ENCODE data around the gene POM121L2. TPM values are rescaled to one million over a fixed set of nuclear protein-coding genes. Genes with fewer than 3 reads are reported as not detected.

POM121L2 gene
- total RNA-seq, 1 donor from 2014 or later = not detected

- peaks cover 5% of the 10 kb centered on the region for H3K9me3 Mint-ChIP-seq
- H3K4me3 Mint-ChIP-seq = no peak overlapping the region
- intact Hi-C loops (cut with micrococcal nuclease) = no loop called here
- no peaks in the 10 kb centered on the region for H3K36me3 Mint-ChIP-seq (ENCODE audit: low read depth)
- TF ChIP-seq, protein P1, sequence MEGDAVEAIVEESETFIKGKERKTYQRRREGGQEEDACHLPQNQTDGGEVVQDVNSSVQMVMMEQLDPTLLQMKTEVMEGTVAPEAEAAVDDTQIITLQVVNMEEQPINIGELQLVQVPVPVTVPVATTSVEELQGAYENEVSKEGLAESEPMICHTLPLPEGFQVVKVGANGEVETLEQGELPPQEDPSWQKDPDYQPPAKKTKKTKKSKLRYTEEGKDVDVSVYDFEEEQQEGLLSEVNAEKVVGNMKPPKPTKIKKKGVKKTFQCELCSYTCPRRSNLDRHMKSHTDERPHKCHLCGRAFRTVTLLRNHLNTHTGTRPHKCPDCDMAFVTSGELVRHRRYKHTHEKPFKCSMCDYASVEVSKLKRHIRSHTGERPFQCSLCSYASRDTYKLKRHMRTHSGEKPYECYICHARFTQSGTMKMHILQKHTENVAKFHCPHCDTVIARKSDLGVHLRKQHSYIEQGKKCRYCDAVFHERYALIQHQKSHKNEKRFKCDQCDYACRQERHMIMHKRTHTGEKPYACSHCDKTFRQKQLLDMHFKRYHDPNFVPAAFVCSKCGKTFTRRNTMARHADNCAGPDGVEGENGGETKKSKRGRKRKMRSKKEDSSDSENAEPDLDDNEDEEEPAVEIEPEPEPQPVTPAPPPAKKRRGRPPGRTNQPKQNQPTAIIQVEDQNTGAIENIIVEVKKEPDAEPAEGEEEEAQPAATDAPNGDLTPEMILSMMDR (IDR thresholded peaks at IDR 0.05) = no peak
- ATAC-seq (ENCODE audit: low read depth) = no peak
- POLR2A ChIA-PET = interaction anchor here (0.7 kb wide), 1 partner anchor 186 kb away, joined by 3 read pairs; no protein-coding TSS in a partner anchor
- CTCF ChIA-PET = no interaction called here
- no peak for DNase-seq
- no peak overlapping the region for H3K27ac Mint-ChIP-seq
- peaks cover 8% of the 10 kb centered on the region for H3K4me1 Mint-ChIP-seq
- peaks cover 30% of the 10 kb centered on the region for H3K27me3 Mint-ChIP-seq
Observed at GRCh38 chr6:27334141-27334540, 22.1 kb upstream of the POM121L2 start.

GRCh38 chr6:27333642-27334040 lies 21.6 kb upstream of the POM121L2 start:
- Mint-ChIP-seq H3K27ac (no peak overlapping the region), H3K27me3 (peaks cover 30% of the 10 kb centered on the region), H3K4me3 (no peak overlapping the region), H3K36me3 (ENCODE audit: low read depth) (no peaks in the 10 kb centered on the region), H3K9me3 (peaks cover 5% of the 10 kb centered on the region), H3K4me1 (peaks cover 8% of the 10 kb centered on the region)
- intact Hi-C loops (cut with micrococcal nuclease) = no loop called here
- TF ChIP-seq, protein P1 (IDR thresholded peaks at IDR 0.05) = no peak
- no peak for DNase-seq
- ChIA-PET POLR2A (interaction anchor here (0.7 kb wide), 1 partner anchor 187 kb away, joined by 3 read pairs; no protein-coding TSS in a partner anchor), CTCF (interaction anchor here (0.7 kb wide), 1 partner anchor 1534 kb away, joined by 3 read pairs; no protein-coding TSS in a partner anchor)
- ATAC-seq (ENCODE audit: low read depth) = no peak

DNA sequence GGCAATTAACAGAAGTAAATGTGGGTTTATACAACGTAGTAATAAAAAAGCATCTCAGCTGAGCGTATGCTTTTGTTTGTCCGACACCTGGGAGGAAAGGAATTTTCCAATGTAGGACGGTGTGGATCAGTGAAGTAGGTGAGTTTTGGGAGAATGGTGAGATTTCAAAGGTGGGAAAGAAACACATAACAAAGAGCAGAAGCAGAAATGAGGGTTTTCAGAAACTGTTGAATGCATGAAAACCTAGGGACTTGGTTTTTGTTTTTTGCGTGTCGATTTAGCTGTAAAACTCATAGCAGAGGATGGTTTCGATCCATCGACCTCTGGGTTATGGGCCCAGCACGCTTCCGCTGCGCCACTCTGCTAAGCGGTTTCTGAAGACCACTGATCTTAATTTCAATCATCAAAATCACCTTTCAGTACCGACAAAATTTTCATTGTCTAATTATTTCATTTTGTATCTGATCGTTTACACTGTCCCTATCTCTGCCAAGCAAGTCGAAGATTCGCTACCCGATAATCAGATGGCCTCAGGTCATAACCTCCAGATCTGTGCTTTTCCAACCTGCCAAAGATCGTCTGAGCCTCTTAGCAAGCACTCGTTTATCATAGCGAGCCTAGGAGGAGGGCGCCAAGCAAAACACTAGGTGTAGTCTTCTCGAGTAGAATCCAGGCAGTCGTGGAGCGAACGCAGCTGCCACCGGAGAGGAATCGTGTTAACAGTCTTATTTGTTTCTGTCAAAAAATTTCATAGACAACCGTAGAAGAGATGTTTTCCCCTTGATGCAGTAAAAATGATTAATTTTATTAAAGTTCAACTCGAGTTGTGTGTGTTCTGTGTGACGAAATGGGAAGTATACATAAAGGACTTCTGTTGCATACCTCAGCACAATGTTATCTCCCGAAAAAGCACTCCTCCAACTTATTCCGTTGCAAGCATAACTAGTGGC lies 20.9 kb upstream of the POM121L2 start:
- peak overlapping the region; percentile 57 for H3K27ac Mint-ChIP-seq
- peaks cover 28% of the 10 kb centered on the region for H3K27me3 Mint-ChIP-seq
- CTCF ChIA-PET = interaction anchor here (0.7 kb wide), 1 partner anchor 1533 kb away, joined by 3 read pairs; no protein-coding TSS in a partner anchor
- H3K9me3 Mint-ChIP-seq = peaks cover 5% of the 10 kb centered on the region
- no peaks in the 10 kb centered on the region for H3K36me3 Mint-ChIP-seq (ENCODE audit: low read depth)
- TF ChIP-seq, protein P1 (IDR thresholded peaks at IDR 0.05) = no peak
- intact Hi-C loops (cut with micrococcal nuclease) = no loop called here
- ATAC-seq (ENCODE audit: low read depth) (peak; percentile 31), DNase-seq (no peak)
- peaks cover 8% of the 10 kb centered on the region for H3K4me1 Mint-ChIP-seq
- POLR2A ChIA-PET = interaction anchor here (0.5 kb wide), 1 partner anchor 1312 kb away, joined by 3 read pairs; a partner anchor contains a TSS
- H3K4me3 Mint-ChIP-seq = peak overlapping the region; percentile 74

- H3K9me3 Mint-ChIP-seq = no peaks in the 10 kb centered on the region
- ChIA-PET CTCF (no interaction called here), POLR2A (no interaction called here)
- H3K4me3 Mint-ChIP-seq = no peak overlapping the region
- DNase-seq (no peak), ATAC-seq (ENCODE audit: low read depth) (no peak)
- no peaks in the 10 kb centered on the region for H3K4me1 Mint-ChIP-seq
- H3K36me3 Mint-ChIP-seq (ENCODE audit: low read depth) = no peaks in the 10 kb centered on the region
- peaks cover 40% of the 10 kb centered on the region for H3K27me3 Mint-ChIP-seq
- no peak overlapping the region for H3K27ac Mint-ChIP-seq
- intact Hi-C loops (cut with micrococcal nuclease) = no loop called here
- TF ChIP-seq, protein P1 (IDR thresholded peaks at IDR 0.05) = no peak
Observed at GRCh38 chr6:27327023-27327738, 15.1 kb upstream of the POM121L2 start.

DNA sequence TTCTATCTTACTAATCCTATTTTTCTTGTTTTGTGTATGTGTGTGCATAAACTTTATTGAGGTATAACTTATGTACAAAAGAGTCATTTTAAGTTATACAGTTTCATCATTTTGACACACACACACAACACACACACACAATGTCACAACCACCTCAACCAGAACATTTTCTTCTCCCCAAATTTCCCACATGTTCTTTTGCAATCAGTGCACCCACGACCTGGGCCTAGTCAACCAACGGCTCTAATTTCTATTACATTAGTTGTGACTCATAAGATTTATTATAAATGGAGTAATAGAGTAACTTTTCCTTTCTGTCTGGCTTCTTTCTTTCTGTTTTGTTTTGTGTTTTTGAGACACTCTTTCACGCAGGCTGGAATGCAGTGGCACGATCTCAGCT lies 9.8 kb upstream of the POM121L2 start:
- Mint-ChIP-seq H3K27ac (no peak overlapping the region), H3K36me3 (ENCODE audit: low read depth) (no peaks in the 10 kb centered on the region), H3K27me3 (peaks cover 30% of the 10 kb centered on the region), H3K9me3 (no peaks in the 10 kb centered on the region), H3K4me1 (no peaks in the 10 kb centered on the region), H3K4me3 (no peak overlapping the region)
- intact Hi-C loops (cut with micrococcal nuclease) = no loop called here
- DNase-seq = no peak
- POLR2A ChIA-PET = no interaction called here
- ATAC-seq (ENCODE audit: low read depth) = no peak
- TF ChIP-seq, protein P1 (IDR thresholded peaks at IDR 0.05) = no peak
- CTCF ChIA-PET = no interaction called here

Measured in activated B cell treated with CpG ODN at 0.5 μM for 24 hours (primary cell).